Breast epithelium (tissue), 4 donors: ENCODE measurements around the gene AGPAT3. TPM values are rescaled to one million over a fixed set of nuclear protein-coding genes. Genes with fewer than 3 reads are reported as not detected.

Source experiments
- DNase-seq, 2 donors: peaks; one replicate each; pipeline ENCODE4 v3.0.0-alpha.2; 2019; ENCODE audit warnings: low spot score in 2 of 2
- H3K27ac ChIP-seq, 2 donors: fragments of 200-600 bp; sonication (generic) in 1 of 2; one replicate each; pipeline ENCODE4 v1.5.1; 2016 to 2019; ENCODE audit warnings: mild to moderate bottlenecking in 1 of 2
- H3K27me3 ChIP-seq, 2 donors: fragments of 200-600 bp; sonication (generic) in 1 of 2; one replicate each; pipeline versions ENCODE4 v1.5.1 to v1.6.0; 2017 to 2019; ENCODE audit warnings: control low read depth in 1 of 2, mild to moderate bottlenecking in 1 of 2
- H3K36me3 ChIP-seq: fragments of 200-600 bp; one replicate; pipeline ENCODE4 v1.5.1; 2019
- H3K4me1 ChIP-seq, 2 donors: fragments of 200-600 bp; sonication (generic); one replicate each; pipeline ENCODE4 v1.5.1; 2016 to 2019; ENCODE audit warnings: control low read depth in 1 of 2
- H3K4me3 ChIP-seq, 3 donors: fragments of 200-600 bp; sonication (generic); 1 replicate in 2 of 3; 2 replicates in 1 of 3; pipeline ENCODE4 v1.5.1; 2016 to 2019; ENCODE audit warnings: mild to moderate bottlenecking in 3 of 3, moderate library complexity in 2 of 3
- H3K9me3 ChIP-seq, 2 donors: fragments of 200-600 bp; sonication (generic) in 1 of 2; one replicate each; pipeline ENCODE4 v1.5.1; 2016 to 2019; ENCODE audit warnings: control low read depth in 1 of 2
- CTCF ChIP-seq, 3 donors: fragments of 450-650 bp; IDR thresholded peaks; one replicate each; pipeline ENCODE4 v1.5.1; 2016 to 2017; ENCODE audit warnings: antibody characterized with exemption in 3 of 3, mild to moderate bottlenecking in 3 of 3, moderate library complexity in 3 of 3
- POLR2A ChIP-seq: fragments of 450-650 bp; IDR thresholded peaks from one replicate; pipeline ENCODE4 v1.6.1; 2016; ENCODE audit warnings: antibody characterized with exemption, mild to moderate bottlenecking, moderate library complexity
- POLR2AphosphoS5 ChIP-seq, 3 donors: sonication (generic); formaldehyde crosslinking; IDR thresholded peaks; one replicate each; pipeline ENCODE4 v1.6.1; 2017; ENCODE audit warnings: antibody characterized with exemption in 3 of 3
- intact Hi-C: fragments of 100-400 bp; cut with DNase I; formaldehyde crosslinking; loops from one replicate; pipeline ENCODE4 v1.15.1; 2023; ENCODE audit warnings: low total_unique reads
- total RNA-seq, 3 donors: library from RNA; depleted of rRNA; stranded (reverse); fragments of >200 nt; gene quantifications; one replicate each; pipeline ENCODE4 v1.1.0, GENCODE V29; 2016

The AGPAT3 gene
- total RNA-seq, 3 donors from 2014 or later = 27.2 to 35.8 (median 28.2) TPM

- Histone ChIP-seq H3K4me1 (no peaks in the 10 kb centered on the region), H3K9me3 (no peaks in the 10 kb centered on the region), H3K27ac (no peak overlapping the region), H3K27me3 (no peaks in the 10 kb centered on the region), H3K4me3 (no peak overlapping the region), H3K36me3 (no peaks in the 10 kb centered on the region)
- TF ChIP-seq CTCF (IDR thresholded peaks at IDR 0.05) (no peak), POLR2AphosphoS5 (IDR thresholded peaks at IDR 0.05) (no peak), POLR2A (no peak)
- DNase-seq = no peak
- intact Hi-C loops = loop anchor here (10.0 kb wide), 1 partner anchor 151 kb away; no protein-coding TSS in a partner anchor
Observed at GRCh38 chr21:43965911-43966585, 101.0 kb downstream of the AGPAT3 start.

- TF ChIP-seq POLR2A = no peak
- no peak for TF ChIP-seq POLR2AphosphoS5 (IDR thresholded peaks at IDR 0.05)
- no peak for TF ChIP-seq CTCF (IDR thresholded peaks at IDR 0.05)
- no peak overlapping the region for H3K27ac ChIP-seq
- no peaks in the 10 kb centered on the region for H3K9me3 ChIP-seq
- no peak overlapping the region for H3K4me3 ChIP-seq
- H3K27me3 ChIP-seq = no peaks in the 10 kb centered on the region
- intact Hi-C loops = loop anchor here (10.0 kb wide), 1 partner anchor 152 kb away; no protein-coding TSS in a partner anchor
- H3K36me3 ChIP-seq = no peaks in the 10 kb centered on the region
- no peak for DNase-seq
- no peaks in the 10 kb centered on the region for H3K4me1 ChIP-seq
Observed at GRCh38 chr21:43966946-43967512, 102.0 kb downstream of the AGPAT3 start.

GRCh38 chr21:43967981-43968380 is 103.0 kb downstream of the AGPAT3 start:
- no peaks in the 10 kb centered on the region for H3K36me3 ChIP-seq
- DNase-seq = no peak

GRCh38 chr21:43968410-43969114 is 103.5 kb downstream of the AGPAT3 start:
- intact Hi-C loops = loop anchor here (10.0 kb wide), 1 partner anchor 154 kb away; no protein-coding TSS in a partner anchor
- no peak for DNase-seq
- no peaks in the 10 kb centered on the region for H3K9me3 ChIP-seq

More at GRCh38 chr21:43967981-43968380, 103.0 kb downstream of the AGPAT3 start:
- no peaks in the 10 kb centered on the region for H3K4me1 ChIP-seq
- H3K9me3 ChIP-seq = no peaks in the 10 kb centered on the region
- no peak overlapping the region for H3K27ac ChIP-seq
- no peak overlapping the region for H3K4me3 ChIP-seq
- TF ChIP-seq POLR2A (no peak), POLR2AphosphoS5 (IDR thresholded peaks at IDR 0.05) (no peak), CTCF (IDR thresholded peaks at IDR 0.05) (no peak)
- no peaks in the 10 kb centered on the region for H3K27me3 ChIP-seq
- intact Hi-C loops = loop anchor here (10.0 kb wide), 1 partner anchor 153 kb away; no protein-coding TSS in a partner anchor

More at GRCh38 chr21:43968410-43969114, 103.5 kb downstream of the AGPAT3 start:
- H3K36me3 ChIP-seq = no peaks in the 10 kb centered on the region
- H3K27ac ChIP-seq = no peak overlapping the region
- no peak overlapping the region for H3K4me3 ChIP-seq
- no peaks in the 10 kb centered on the region for H3K27me3 ChIP-seq
- no peaks in the 10 kb centered on the region for H3K4me1 ChIP-seq
- TF ChIP-seq POLR2A (no peak), CTCF (IDR thresholded peaks at IDR 0.05) (no peak), POLR2AphosphoS5 (IDR thresholded peaks at IDR 0.05) (no peak)
